ENCODE results near the gene CLEC10A. TPM values are rescaled to one million over a fixed set of nuclear protein-coding genes. Genes with fewer than 3 reads are reported as not detected.

Gene CLEC10A
- total RNA-seq, 1 experiment from 2014 or later = not detected

DNA sequence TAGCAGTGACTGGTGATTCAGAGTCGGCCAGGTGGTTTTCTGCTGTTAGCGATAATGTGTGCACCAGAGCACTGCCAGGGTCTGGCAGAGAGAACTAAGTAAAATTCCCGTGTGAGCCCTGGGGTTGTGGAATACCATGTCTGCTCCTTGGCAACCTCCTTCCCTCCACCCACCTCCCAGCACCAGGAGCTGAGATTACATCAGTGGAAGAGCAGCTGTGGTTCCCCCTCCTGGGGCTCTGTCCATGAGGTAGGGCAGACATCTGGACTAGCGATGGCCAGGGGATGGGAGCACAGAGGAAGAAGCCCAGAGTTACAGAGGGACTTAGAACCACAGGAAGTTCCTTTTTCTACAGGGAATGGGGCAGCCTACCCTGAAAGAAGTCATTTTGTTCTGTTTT lies 15.8 kb downstream of the CLEC10A start:
- Histone ChIP-seq H3K79me2 (ENCODE audit: low read length) (no peaks in the 10 kb centered on the region), H3K36me3 (ENCODE audit: low read depth, low read length) (no peaks in the 10 kb centered on the region), H3K9me2 (replicated peaks; ENCODE audit: low read length) (no peaks in the 10 kb centered on the region), H3K9me3 (ENCODE audit: low read length) (no peaks in the 10 kb centered on the region), H3K9ac (ENCODE audit: low read length) (no peak overlapping the region), H2AFZ (ENCODE audit: low read length) (no peak overlapping the region), H3K4me1 (ENCODE audit: insufficient read depth, low read length) (peaks cover 19% of the 10 kb centered on the region), H3K27ac (ENCODE audit: low read length) (no peak overlapping the region), H3K4me3 (ENCODE audit: low read length) (no peak overlapping the region), H3K4me2 (ENCODE audit: low read length) (no peak overlapping the region), H3F3A (ENCODE audit: low read length, unreplicated experiment) (no peaks in the 10 kb centered on the region), H4K20me1 (ENCODE audit: low read length) (no peaks in the 10 kb centered on the region), H3K27me3 (ENCODE audit: low read length) (no peaks in the 10 kb centered on the region)
- DNase-seq = no peak
- no peak for ATAC-seq
- ChIA-PET CTCF (no interaction called here), POLR2A (ENCODE audit: unreplicated experiment) (no interaction called here)
- TF ChIP-seq EZH2 (IDR thresholded peaks at IDR 0.05; ENCODE audit: low read length, unreplicated experiment) (no peak), EZH2phosphoT487 (IDR thresholded peaks at IDR 0.05; ENCODE audit: borderline replicate concordance, low read length) (no peak)
- TF ChIP-seq, protein P1, sequence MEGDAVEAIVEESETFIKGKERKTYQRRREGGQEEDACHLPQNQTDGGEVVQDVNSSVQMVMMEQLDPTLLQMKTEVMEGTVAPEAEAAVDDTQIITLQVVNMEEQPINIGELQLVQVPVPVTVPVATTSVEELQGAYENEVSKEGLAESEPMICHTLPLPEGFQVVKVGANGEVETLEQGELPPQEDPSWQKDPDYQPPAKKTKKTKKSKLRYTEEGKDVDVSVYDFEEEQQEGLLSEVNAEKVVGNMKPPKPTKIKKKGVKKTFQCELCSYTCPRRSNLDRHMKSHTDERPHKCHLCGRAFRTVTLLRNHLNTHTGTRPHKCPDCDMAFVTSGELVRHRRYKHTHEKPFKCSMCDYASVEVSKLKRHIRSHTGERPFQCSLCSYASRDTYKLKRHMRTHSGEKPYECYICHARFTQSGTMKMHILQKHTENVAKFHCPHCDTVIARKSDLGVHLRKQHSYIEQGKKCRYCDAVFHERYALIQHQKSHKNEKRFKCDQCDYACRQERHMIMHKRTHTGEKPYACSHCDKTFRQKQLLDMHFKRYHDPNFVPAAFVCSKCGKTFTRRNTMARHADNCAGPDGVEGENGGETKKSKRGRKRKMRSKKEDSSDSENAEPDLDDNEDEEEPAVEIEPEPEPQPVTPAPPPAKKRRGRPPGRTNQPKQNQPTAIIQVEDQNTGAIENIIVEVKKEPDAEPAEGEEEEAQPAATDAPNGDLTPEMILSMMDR (conservative IDR thresholded peaks at IDR 0.05; ENCODE audit: low read depth, low read length) = no peak
- BruUV-seq (replicated peaks) = no TSS peak
- intact Hi-C loops (cut with micrococcal nuclease) = loop anchor here (5.0 kb wide), 1 partner anchor 33 kb away; no protein-coding TSS in a partner anchor

DNA sequence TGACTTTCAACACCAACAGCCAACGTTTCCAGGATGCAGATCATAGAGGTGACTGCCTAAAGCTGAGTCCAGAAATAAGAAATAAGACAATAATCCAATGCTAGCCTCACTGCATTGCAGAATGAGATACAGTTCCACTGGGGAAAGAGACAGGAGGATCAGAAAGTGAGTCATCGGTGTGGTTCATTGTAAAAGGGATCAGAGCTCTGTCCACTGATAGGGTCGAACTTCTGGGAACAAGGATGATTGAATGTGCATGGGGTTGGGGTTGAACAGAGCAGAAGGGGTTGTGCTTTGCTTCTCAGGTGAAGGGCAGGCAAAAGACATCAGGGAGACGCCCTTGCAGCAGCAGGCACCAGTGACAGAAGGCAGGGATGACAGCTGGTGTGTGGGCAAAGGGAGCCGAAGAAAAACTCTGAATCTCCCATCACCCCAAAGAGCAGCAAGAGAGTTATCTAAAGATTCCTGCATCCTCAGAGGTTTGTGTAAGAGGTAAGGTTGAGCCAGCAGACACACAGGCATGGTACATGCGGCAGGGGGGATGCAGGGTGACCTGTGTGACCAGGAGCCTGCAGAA lies 16.4 kb downstream of the CLEC10A start:
- no peak for DNase-seq
- intact Hi-C loops (cut with micrococcal nuclease) = loop anchor here (5.0 kb wide), 1 partner anchor 34 kb away; no protein-coding TSS in a partner anchor
- CTCF ChIA-PET = no interaction called here
- Histone ChIP-seq H4K20me1 (ENCODE audit: low read length) (no peaks in the 10 kb centered on the region), H3K36me3 (ENCODE audit: low read depth, low read length) (no peaks in the 10 kb centered on the region), H3K4me3 (ENCODE audit: low read length) (no peak overlapping the region), H3K27ac (ENCODE audit: low read length) (no peak overlapping the region), H3K9me3 (ENCODE audit: low read length) (no peaks in the 10 kb centered on the region), H3K4me2 (ENCODE audit: low read length) (no peak overlapping the region), H3K27me3 (ENCODE audit: low read length) (no peaks in the 10 kb centered on the region), H3F3A (ENCODE audit: low read length, unreplicated experiment) (no peaks in the 10 kb centered on the region), H3K4me1 (ENCODE audit: insufficient read depth, low read length) (peaks cover 26% of the 10 kb centered on the region), H3K9me2 (replicated peaks; ENCODE audit: low read length) (no peaks in the 10 kb centered on the region), H2AFZ (ENCODE audit: low read length) (no peak overlapping the region), H3K9ac (ENCODE audit: low read length) (no peak overlapping the region), H3K79me2 (ENCODE audit: low read length) (no peaks in the 10 kb centered on the region)
- ATAC-seq = no peak
- no peak for TF ChIP-seq EZH2phosphoT487 (IDR thresholded peaks at IDR 0.05; ENCODE audit: borderline replicate concordance, low read length)
- no peak for TF ChIP-seq EZH2 (IDR thresholded peaks at IDR 0.05; ENCODE audit: low read length, unreplicated experiment)
- TF ChIP-seq, protein P1 (conservative IDR thresholded peaks at IDR 0.05; ENCODE audit: low read depth, low read length) = no peak
- POLR2A ChIA-PET (ENCODE audit: unreplicated experiment) = interaction anchor here (0.6 kb wide), 1 partner anchor 759 kb away, joined by 3 read pairs; no protein-coding TSS in a partner anchor
- no TSS peak for BruUV-seq (replicated peaks)

DNA sequence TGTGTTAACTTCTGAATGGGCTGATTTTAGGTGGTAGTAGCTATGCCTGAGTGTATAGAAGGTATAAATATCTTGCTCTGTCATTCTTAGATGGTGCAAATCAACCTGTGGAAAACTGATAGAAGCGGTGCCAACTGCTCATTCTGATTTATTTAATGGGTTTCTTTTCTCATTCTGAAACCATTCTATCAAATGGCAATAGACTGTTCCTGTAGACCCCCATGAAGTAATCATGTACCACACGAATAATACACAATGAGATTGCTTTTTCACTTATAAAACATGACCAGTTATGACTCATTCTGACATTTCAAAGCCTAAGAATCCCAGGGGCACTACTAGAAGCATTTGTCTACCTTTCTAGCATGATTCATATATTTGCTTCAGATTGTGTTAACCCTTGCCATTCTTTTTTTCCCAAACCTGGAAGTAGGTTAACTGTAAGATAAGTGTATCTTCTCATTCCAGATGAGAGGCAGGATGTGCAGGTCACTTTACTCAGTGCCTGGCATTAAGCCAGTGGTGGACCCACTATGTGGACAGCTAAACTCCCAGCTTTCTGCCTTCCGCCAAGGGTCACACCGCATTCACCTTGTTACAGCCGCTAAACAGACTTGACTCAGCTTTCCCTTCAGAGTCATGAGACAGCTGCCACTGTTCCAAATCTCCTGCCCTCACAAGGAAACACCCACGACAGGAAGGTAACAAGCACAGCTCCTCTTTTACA lies 19.7 kb downstream of the CLEC10A start:
- Histone ChIP-seq H3K9me2 (replicated peaks; ENCODE audit: low read length) (no peaks in the 10 kb centered on the region), H3K9me3 (ENCODE audit: low read length) (no peaks in the 10 kb centered on the region), H3K4me2 (ENCODE audit: low read length) (peak overlapping the region; percentile 38), H3K4me1 (ENCODE audit: insufficient read depth, low read length) (peaks cover 29% of the 10 kb centered on the region), H3K4me3 (ENCODE audit: low read length) (no peak overlapping the region), H3K9ac (ENCODE audit: low read length) (peak overlapping the region; percentile 54), H3K36me3 (ENCODE audit: low read depth, low read length) (no peaks in the 10 kb centered on the region), H2AFZ (ENCODE audit: low read length) (no peak overlapping the region), H3K27ac (ENCODE audit: low read length) (peak overlapping the region; percentile 91), H3K27me3 (ENCODE audit: low read length) (no peaks in the 10 kb centered on the region), H4K20me1 (ENCODE audit: low read length) (no peaks in the 10 kb centered on the region), H3K79me2 (ENCODE audit: low read length) (no peaks in the 10 kb centered on the region), H3F3A (ENCODE audit: low read length, unreplicated experiment) (no peaks in the 10 kb centered on the region)
- CTCF ChIA-PET = interaction anchor here (0.7 kb wide), 1 partner anchor 15 kb away, joined by 6 read pairs; no protein-coding TSS in a partner anchor
- POLR2A ChIA-PET (ENCODE audit: unreplicated experiment) = no interaction called here
- intact Hi-C loops (cut with micrococcal nuclease) = loop anchor here (5.0 kb wide), 1 partner anchor 37 kb away; no protein-coding TSS in a partner anchor
- TF ChIP-seq, protein P1 (conservative IDR thresholded peaks at IDR 0.05; ENCODE audit: low read depth, low read length) = no peak
- no peak for TF ChIP-seq EZH2phosphoT487 (IDR thresholded peaks at IDR 0.05; ENCODE audit: borderline replicate concordance, low read length)
- TF ChIP-seq EZH2 (IDR thresholded peaks at IDR 0.05; ENCODE audit: low read length, unreplicated experiment) = no peak
- no TSS peak for BruUV-seq (replicated peaks)
- peak; percentile 98 for DNase-seq
- ATAC-seq = peak; percentile 91

Data from PC-3 (cell line).